Panc1 (cell line): ENCODE measurements around the gene IVNS1ABP. TPM values are rescaled to one million over a fixed set of nuclear protein-coding genes. Genes with fewer than 3 reads are reported as not detected.

Experiments
- ATAC-seq: fragments of 200-7000 bp; cut with Tn5 transposase; 2 replicates; pipeline ENCODE4 v1.9.1; 2020; ENCODE audit warnings: mild to moderate bottlenecking, moderate library complexity
- BruUV-seq: library from RNA; stranded (reverse); fragments of 400-500 nt; replicated peaks from 2 replicates; lab custom pipeline; 2021; lab: Mats Ljungman, UMichigan
- CTCF ChIA-PET: fragments of 300-600 bp; sonication (Branson Sonifier 250); formaldehyde crosslinking; loops from one replicate; lab custom pipeline; 2022; ENCODE audit warnings: antibody characterized with exemption; lab: Charles Lee
- POLR2A ChIA-PET: fragments of 300-600 bp; sonication (Branson Sonifier 250); formaldehyde crosslinking; loops from one replicate; lab custom pipeline; 2022; ENCODE audit warnings: antibody characterized with exemption; lab: Charles Lee
- DNase-seq: peaks from one replicate; pipeline ENCODE4 v3.0.0-alpha.2; 2010; ENCODE audit warnings: low read depth, low spot score
- H3K27ac ChIP-seq: 2 replicates; pipeline ENCODE4 v1.5.1; 2011; ENCODE audit warnings: mild to moderate bottlenecking, low read length, inconsistent platforms
- H3K27me3 ChIP-seq: fragments of 200-500 bp; sonication (Bioruptor generic); 2 replicates; pipeline ENCODE4 v1.6.0; 2014; ENCODE audit warnings: low read length, inconsistent platforms; ENCODE audit not compliant: control insufficient read depth, insufficient read depth
- H3K36me3 ChIP-seq: fragments of 200-500 bp; sonication (Bioruptor generic); 2 replicates; pipeline ENCODE4 v1.5.1; 2014; ENCODE audit warnings: inconsistent platforms, mild to moderate bottlenecking, low read length, moderate library complexity; ENCODE audit not compliant: control insufficient read depth, insufficient read depth
- H3K4me1 ChIP-seq: 2 replicates; pipeline ENCODE4 v1.5.1; 2011; ENCODE audit warnings: inconsistent platforms, mild to moderate bottlenecking, low read length, moderate library complexity; ENCODE audit not compliant: control insufficient read depth, insufficient read depth
- H3K4me3 ChIP-seq, 2 experiments: 2 replicates each; pipeline ENCODE4 v1.5.1; 2011 to 2012; ENCODE audit warnings: low read depth in 2 of 2, low read length in 2 of 2, mild to moderate bottlenecking in 2 of 2, inconsistent platforms in 1 of 2, moderate library complexity in 1 of 2
- H3K9me3 ChIP-seq: fragments of 200-500 bp; sonication (Bioruptor generic); 2 replicates; pipeline ENCODE4 v1.5.1; 2014; ENCODE audit warnings: low read depth, mild to moderate bottlenecking, inconsistent platforms, low read length, moderate library complexity; ENCODE audit not compliant: control insufficient read depth, insufficient read depth
- CTCF ChIP-seq: fragments of 450-650 bp; IDR thresholded peaks from 2 replicates; pipeline ENCODE4 v1.5.1; 2017; ENCODE audit warnings: mild to moderate bottlenecking
- POLR2AphosphoS5 ChIP-seq: IDR thresholded peaks from 2 replicates; pipeline ENCODE4 v1.6.1; 2012; ENCODE audit warnings: mild to moderate bottlenecking, low read depth, low read length, moderate library complexity
- REST ChIP-seq, 2 experiments: IDR thresholded peaks; 2 replicates each; pipeline ENCODE4 v1.6.1; 2011 to 2012; ENCODE audit warnings: low read depth in 2 of 2, control low read depth in 1 of 2, low read length in 1 of 2, mild to moderate bottlenecking in 1 of 2, moderate library complexity in 1 of 2; ENCODE audit not compliant: insufficient read depth in 1 of 2
- SIN3A ChIP-seq: IDR thresholded peaks from 2 replicates; pipeline ENCODE4 v1.6.1; 2012; ENCODE audit warnings: low read depth, mild to moderate bottlenecking, low read length, moderate library complexity, borderline replicate concordance; ENCODE audit not compliant: insufficient read depth
- TCF7L2 ChIP-seq: IDR thresholded peaks from 2 replicates; pipeline ENCODE4 v1.6.1; 2011; ENCODE audit warnings: mild to moderate bottlenecking, low read depth, low read length, inconsistent platforms
- in situ Hi-C: cut with HindIII; loops from 2 replicates; pipeline ENCODE4 v1.10.0; 2016; ENCODE audit warnings: low sequenced_read_pairs, low pct_unique_long_range_greater_than_20kb
- intact Hi-C: fragments of 100-400 bp; cut with micrococcal nuclease; formaldehyde crosslinking; loops from one replicate; pipeline ENCODE4 v1.10.0; 2022; ENCODE audit not compliant: unreplicated experiment
- total RNA-seq: library from RNA; stranded (reverse); gene quantifications from one replicate; pipeline ENCODE4 v1.2.1, GENCODE V29; 2021; ENCODE audit not compliant: unreplicated experiment

Gene IVNS1ABP
- total RNA-seq, 1 experiment from 2014 or later, result 70.2 TPM

- no peak for DNase-seq
- H3K4me3 ChIP-seq, result no peak overlapping the region
- H3K9me3 ChIP-seq, result no peaks in the 10 kb centered on the region
- ChIA-PET POLR2A (no interaction called here), CTCF (no interaction called here)
- H3K27me3 ChIP-seq, result no peaks in the 10 kb centered on the region
- in situ Hi-C loops (no loop called here), intact Hi-C loops (no loop called here)
- H3K36me3 ChIP-seq, result no peaks in the 10 kb centered on the region
- no peaks in the 10 kb centered on the region for H3K4me1 ChIP-seq
- no peak overlapping the region for H3K27ac ChIP-seq
- no peak for TF ChIP-seq SIN3A
- no peak for TF ChIP-seq CTCF
- TF ChIP-seq TCF7L2, result no peak
- TF ChIP-seq REST (IDR thresholded peaks at IDR 0.05; ENCODE audit: insufficient read depth in 1 of 2, low read depth in 2 of 2, low read length in 1 of 2), result no peak
- TF ChIP-seq POLR2AphosphoS5, result no peak
- no TSS peak for BruUV-seq
- ATAC-seq, result no peak
Observed at GRCh38 chr1:185363205-185363604, 46.2 kb upstream of the IVNS1ABP start.

- Histone ChIP-seq H3K4me1 (no peaks in the 10 kb centered on the region), H3K27ac (no peak overlapping the region), H3K9me3 (no peaks in the 10 kb centered on the region), H3K27me3 (no peaks in the 10 kb centered on the region), H3K4me3 (no peak overlapping the region), H3K36me3 (no peaks in the 10 kb centered on the region)
- CTCF ChIA-PET, result no interaction called here
- POLR2A ChIA-PET, result no interaction called here
- in situ Hi-C loops, result no loop called here
- DNase-seq (no peak), ATAC-seq (no peak)
- intact Hi-C loops, result no loop called here
- TF ChIP-seq TCF7L2 (no peak), SIN3A (no peak), CTCF (no peak), POLR2AphosphoS5 (no peak), REST (IDR thresholded peaks at IDR 0.05; ENCODE audit: insufficient read depth in 1 of 2, low read depth in 2 of 2, low read length in 1 of 2) (no peak)
- no TSS peak for BruUV-seq
Observed at GRCh38 chr1:185360714-185361113, 43.7 kb upstream of the IVNS1ABP start.
